Spinal cord (tissue), 10 donors: ENCODE results near the gene KRT84. TPM values are rescaled to one million over a fixed set of nuclear protein-coding genes. Genes with fewer than 3 reads are reported as not detected.
"Not testable (repeated sequence)": the region's sequence is repeated elsewhere in the genome, so short reads cannot be mapped to it uniquely, and the experiment has no call there.

Experiments
- DNase-seq, 6 donors: peaks; one replicate each; pipeline versions ENCODE4 v3.0.0 to v3.0.0-alpha.2; 2013 to 2015; ENCODE audit warnings: low spot score in 6 of 6, low read depth in 4 of 6
- H3K27ac ChIP-seq: one replicate; pipeline ENCODE4 v1.5.1; 2013; ENCODE audit warnings: low read depth, low read length, control low read depth
- H3K27me3 ChIP-seq: one replicate; pipeline ENCODE4 v1.6.1; 2013; ENCODE audit warnings: low read length; ENCODE audit not compliant: control insufficient read depth, insufficient read depth
- H3K36me3 ChIP-seq: one replicate; pipeline ENCODE4 v1.6.1; 2013; ENCODE audit warnings: low read length; ENCODE audit not compliant: control insufficient read depth, insufficient read depth
- H3K4me1 ChIP-seq: one replicate; pipeline ENCODE4 v1.6.1; 2013; ENCODE audit warnings: low read length; ENCODE audit not compliant: control insufficient read depth, insufficient read depth
- H3K4me3 ChIP-seq: one replicate; pipeline ENCODE4 v1.5.1; 2013; ENCODE audit warnings: low read depth, low read length, control low read depth
- H3K9me3 ChIP-seq: one replicate; pipeline ENCODE4 v1.6.1; 2013; ENCODE audit warnings: low read length; ENCODE audit not compliant: control insufficient read depth, insufficient read depth
- WGBS: methylation state at CpG from one replicate; pipeline ENCODE4 v1.1.5; 2013; ENCODE audit warnings: missing lambda C conversion rate; ENCODE audit not compliant: insufficient coverage; 5-methylcytosine and 5-hydroxymethylcytosine counted together
- polyA plus RNA-seq, 2 donors: library from polyadenylated mRNA; unstranded; fragments of 120-200 nt; gene quantifications; one replicate each; pipeline ENCODE4 v1.2.1, GENCODE V29; 2013; ENCODE audit not compliant: insufficient read length in 2 of 2
- total RNA-seq, 2 donors: library from RNA; depleted of rRNA in 1 of 2; stranded (reverse); fragments of 120-200 nt in 1 of 2; fragments of >200 nt in 1 of 2; gene quantifications; one replicate each; pipeline versions ENCODE4 v1.2.3 to v1.2.4, GENCODE V29; 2013 to 2014
- donor health status: healthy.

Gene KRT84
- total and polyA plus RNA-seq, 4 donors, result not detected

- DNase-seq, result no peak
- Histone ChIP-seq H3K27me3 (no peaks in the 10 kb centered on the region), H3K27ac (no peak overlapping the region), H3K9me3 (no peaks in the 10 kb centered on the region), H3K4me3 (no peak overlapping the region), H3K4me1 (peaks cover 7% of the 10 kb centered on the region), H3K36me3 (no peaks in the 10 kb centered on the region)
- WGBS, result 52% methylated on average over 3 of the region's 4 CpGs
These were observed 27.8 kb upstream of the KRT84 start for GRCh38 chr12:52413202-52413601.

- H3K36me3 ChIP-seq, result no peaks in the 10 kb centered on the region
- no peaks in the 10 kb centered on the region for H3K9me3 ChIP-seq
- H3K4me3 ChIP-seq, result no peak overlapping the region
- 90% methylated on average over 8 of the region's 10 CpGs for WGBS
- no peak overlapping the region for H3K27ac ChIP-seq
- H3K27me3 ChIP-seq, result no peaks in the 10 kb centered on the region
- peaks cover 3% of the 10 kb centered on the region for H3K4me1 ChIP-seq
- DNase-seq, result no peak
These were observed 26.4 kb upstream of the KRT84 start for GRCh38 chr12:52411815-52412214.

- H3K4me1 ChIP-seq, DNase-seq, H3K4me3 ChIP-seq, H3K9me3 ChIP-seq, H3K27ac ChIP-seq, H3K27me3 ChIP-seq, H3K36me3 ChIP-seq: not testable (repeated sequence)
- WGBS, result no CpG with 5 or more reads among the region's 1 CpG
These were observed 25.3 kb upstream of the KRT84 start for GRCh38 chr12:52410589-52411248.

GRCh38 chr12:52407918-52408317 is 22.5 kb upstream of the KRT84 start:
- DNase-seq, result no peak
- Histone ChIP-seq H3K36me3 (no peaks in the 10 kb centered on the region), H3K27me3 (no peaks in the 10 kb centered on the region), H3K9me3 (no peaks in the 10 kb centered on the region), H3K4me3 (no peak overlapping the region), H3K4me1 (peaks cover 3% of the 10 kb centered on the region), H3K27ac (no peak overlapping the region)
- 86% methylated on average over 5 of the region's 5 CpGs for WGBS

- no peak for DNase-seq
- no peaks in the 10 kb centered on the region for H3K27me3 ChIP-seq
These were observed 20.5 kb upstream of the KRT84 start, which contains the start of gene KRT82 for GRCh38 chr12:52405922-52406385. KRT82 (minus strand) TSS chr12:52406335; CDS start chr12:52406277, 58 bp downstream.

GRCh38 chr12:52404951-52405350 is 19.5 kb upstream of the KRT84 start:
- H3K27ac ChIP-seq, result no peak overlapping the region
- WGBS, result 88% methylated on average over 2 of the region's 3 CpGs

More at GRCh38 chr12:52405922-52406385, 20.5 kb upstream of the KRT84 start, which contains the start of gene KRT82:
- Histone ChIP-seq H3K9me3 (no peaks in the 10 kb centered on the region), H3K27ac (no peak within 1 kb of the TSS), H3K4me3 (no peak within 1 kb of the TSS), H3K36me3 (no peaks in the 10 kb centered on the region), H3K4me1 (peaks cover 3% of the 10 kb centered on the region)
- WGBS, result 93% methylated on average over 12 of the region's 14 CpGs

GRCh38 chr12:52403561-52403960 is 18.1 kb upstream of the KRT84 start:
- Histone ChIP-seq H3K9me3 (no peaks in the 10 kb centered on the region), H3K27ac (no peak overlapping the region), H3K4me3 (no peak overlapping the region), H3K36me3 (no peaks in the 10 kb centered on the region), H3K4me1 (peaks cover 6% of the 10 kb centered on the region), H3K27me3 (no peaks in the 10 kb centered on the region)
- WGBS, result 89% methylated on average over 9 of the region's 9 CpGs
- DNase-seq, result no peak

More at GRCh38 chr12:52404951-52405350, 19.5 kb upstream of the KRT84 start:
- no peak overlapping the region for H3K4me3 ChIP-seq
- peaks cover 3% of the 10 kb centered on the region for H3K4me1 ChIP-seq
- no peaks in the 10 kb centered on the region for H3K27me3 ChIP-seq
- H3K36me3 ChIP-seq, result no peaks in the 10 kb centered on the region
- H3K9me3 ChIP-seq, result no peaks in the 10 kb centered on the region
- no peak for DNase-seq

GRCh38 chr12:52402873-52403540 is 17.6 kb upstream of the KRT84 start:
- no peaks in the 10 kb centered on the region for H3K9me3 ChIP-seq
- 65% methylated on average over 3 of the region's 3 CpGs for WGBS
- no peaks in the 10 kb centered on the region for H3K27me3 ChIP-seq
- H3K36me3 ChIP-seq, result no peaks in the 10 kb centered on the region
- no peak overlapping the region for H3K27ac ChIP-seq
- no peak overlapping the region for H3K4me3 ChIP-seq
- H3K4me1 ChIP-seq, result peaks cover 6% of the 10 kb centered on the region
- no peak for DNase-seq

GRCh38 chr12:52402377-52402776 is 16.9 kb upstream of the KRT84 start:
- no peak for DNase-seq
- WGBS, result no CpG with 5 or more reads among the region's 2 CpGs
- no peaks in the 10 kb centered on the region for H3K9me3 ChIP-seq
- peaks cover 6% of the 10 kb centered on the region for H3K4me1 ChIP-seq
- no peaks in the 10 kb centered on the region for H3K36me3 ChIP-seq
- no peak overlapping the region for H3K4me3 ChIP-seq
- no peak overlapping the region for H3K27ac ChIP-seq
- no peaks in the 10 kb centered on the region for H3K27me3 ChIP-seq

GRCh38 chr12:52401926-52402325 is 16.5 kb upstream of the KRT84 start:
- Histone ChIP-seq H3K27ac (no peak overlapping the region), H3K4me3 (no peak overlapping the region), H3K4me1 (peaks cover 6% of the 10 kb centered on the region), H3K9me3 (no peaks in the 10 kb centered on the region), H3K36me3 (no peaks in the 10 kb centered on the region), H3K27me3 (no peaks in the 10 kb centered on the region)
- WGBS, result 100% methylated on average over 4 of the region's 4 CpGs
- no peak for DNase-seq
